HG02610 (cell line): ENCODE results near the gene RAD51B.

ENCODE experiments used
- ATAC-seq: cut with Tn5 transposase; IDR thresholded peaks from one replicate; pipeline ENCODE4 v1.9.1; 2021; ENCODE audit warnings: mild to moderate bottlenecking, moderate library complexity; ENCODE audit not compliant: unreplicated experiment

Gene RAD51B

GRCh38 chr14:68682166-68683103 is 862.9 kb downstream of the RAD51B start:
- no peak for ATAC-seq

GRCh38 chr14:68683326-68683725 is 863.7 kb downstream of the RAD51B start:
- ATAC-seq = no peak

DNA sequence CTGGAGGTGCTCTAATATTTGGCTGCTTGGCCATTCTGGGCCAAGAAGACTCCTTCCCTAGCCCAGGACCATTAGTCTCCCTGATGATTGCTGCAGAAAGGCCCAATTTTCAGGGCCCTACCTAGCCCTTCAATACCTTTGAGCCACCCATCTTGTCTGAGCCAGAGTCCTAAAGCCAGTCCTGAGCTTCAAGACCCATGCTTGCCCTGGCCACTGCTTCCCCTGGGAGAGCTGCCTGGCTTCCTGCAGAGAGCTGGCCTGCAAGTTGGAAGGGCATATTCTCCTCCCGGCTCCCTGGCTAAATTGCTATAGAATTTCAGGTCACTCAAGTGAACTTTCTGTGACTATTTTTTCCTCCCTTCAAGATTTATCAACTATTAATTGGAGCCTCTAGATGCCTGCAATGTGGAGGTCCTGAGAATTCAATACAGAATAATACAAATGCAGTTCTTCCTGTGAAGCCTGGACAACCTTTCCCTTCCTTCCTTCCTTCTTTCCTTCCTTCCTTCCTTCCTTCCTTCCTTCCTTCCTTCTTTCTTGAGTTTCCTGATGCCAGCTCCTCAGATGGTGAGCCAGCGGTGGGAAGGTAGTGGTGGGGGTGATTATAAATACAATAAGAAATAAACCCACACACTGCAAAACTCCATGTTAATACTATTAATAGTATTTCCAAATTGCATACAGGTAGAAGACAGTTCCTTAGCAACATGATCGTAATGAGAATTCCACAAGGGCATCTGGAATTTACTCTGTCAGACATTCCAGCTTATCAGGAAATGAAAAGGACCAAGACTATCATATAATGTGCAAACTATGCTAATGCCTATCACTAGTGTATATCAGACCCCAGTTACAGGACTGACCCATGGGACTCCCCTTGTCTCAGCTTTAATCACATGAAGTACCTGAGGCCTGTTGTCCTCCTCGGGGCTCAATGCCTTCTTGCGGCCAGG is 865.2 kb downstream of the RAD51B start:
- no peak for ATAC-seq

DNA sequence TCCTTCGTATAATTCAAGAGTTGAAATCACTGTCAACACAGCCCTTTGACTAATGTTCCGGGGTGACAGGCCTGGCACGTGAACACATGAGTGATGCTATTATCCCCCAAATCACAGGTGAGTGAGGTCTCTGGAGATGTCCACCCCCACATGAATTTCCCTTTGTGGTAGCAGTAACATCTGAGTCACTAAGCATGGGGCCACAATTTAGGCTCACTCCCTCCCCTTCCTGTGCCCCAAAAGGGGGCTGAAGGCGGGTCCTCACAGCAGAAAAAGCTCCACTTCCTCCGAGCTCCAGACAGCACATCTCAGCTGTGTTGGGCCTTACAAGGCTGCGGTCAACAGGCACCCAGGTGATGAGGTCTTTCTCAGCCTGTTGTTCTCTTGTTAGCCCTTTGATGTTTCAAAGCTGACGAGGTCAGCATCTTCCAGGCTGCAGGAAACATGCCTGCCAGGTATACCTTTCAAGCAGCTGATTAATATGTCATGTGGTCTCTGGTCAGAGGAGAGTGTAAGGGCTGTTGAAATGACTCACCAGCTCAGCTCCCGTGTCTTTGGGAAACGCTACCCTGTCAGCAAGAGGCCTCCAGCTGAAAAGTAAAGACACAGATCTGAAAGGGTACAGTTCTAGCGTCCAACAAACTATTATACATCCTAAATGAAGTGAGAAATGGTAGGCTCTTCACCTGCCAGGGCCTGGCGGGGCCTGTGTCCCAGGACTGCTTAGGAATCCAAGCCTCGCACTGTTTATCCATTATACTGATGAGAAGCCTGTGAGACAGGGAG is 866.0 kb downstream of the RAD51B start:
- peak; percentile 88 for ATAC-seq

- ATAC-seq = no peak
These were observed 866.6 kb downstream of the RAD51B start for GRCh38 chr14:68686205-68686465.

GRCh38 chr14:68686724-68687123 is 867.1 kb downstream of the RAD51B start:
- ATAC-seq = no peak

DNA sequence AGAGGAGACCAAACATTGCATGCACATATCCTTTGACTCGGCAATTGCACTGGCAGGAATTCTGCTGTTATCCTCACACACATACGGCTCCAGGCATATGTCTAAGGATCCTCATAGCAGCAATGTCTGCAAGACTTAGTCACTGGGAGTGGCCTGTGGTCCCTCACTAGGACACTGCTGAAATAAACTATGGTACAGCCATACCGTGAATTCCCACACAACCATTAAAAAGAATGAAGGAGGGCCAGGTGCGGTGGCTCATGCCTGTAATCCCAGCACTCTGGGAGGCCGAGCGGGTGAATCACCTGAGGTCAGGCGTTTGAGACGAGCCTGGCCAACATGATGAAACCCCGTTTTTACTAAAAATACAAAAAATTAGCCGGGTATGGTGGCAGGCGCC is 868.2 kb downstream of the RAD51B start:
- no peak for ATAC-seq

- no peak for ATAC-seq
These were observed 869.3 kb downstream of the RAD51B start for GRCh38 chr14:68688872-68689371.

GRCh38 chr14:68689511-68689910 is 869.9 kb downstream of the RAD51B start:
- ATAC-seq = no peak

GRCh38 chr14:68690089-68690958 is 870.7 kb downstream of the RAD51B start:
- ATAC-seq = no peak

- ATAC-seq = no peak
These were observed 871.6 kb downstream of the RAD51B start for GRCh38 chr14:68691031-68691791.

DNA sequence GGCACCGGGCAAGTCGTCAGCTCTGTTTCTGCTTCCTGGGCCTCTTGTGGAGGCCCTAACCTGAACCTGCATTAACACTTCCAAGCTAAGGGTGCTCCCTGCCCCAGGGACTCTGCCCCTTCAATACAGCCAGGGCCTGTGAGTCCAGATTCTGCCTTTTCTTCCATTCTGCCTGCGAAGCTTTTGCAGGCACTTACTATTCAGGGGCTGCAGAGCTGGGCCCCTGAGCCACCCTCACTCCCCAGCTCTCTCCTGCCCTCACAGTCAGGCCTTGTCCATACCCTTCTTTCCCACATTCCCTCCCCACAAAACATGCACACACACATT is 872.2 kb downstream of the RAD51B start:
- ATAC-seq = no peak

DNA sequence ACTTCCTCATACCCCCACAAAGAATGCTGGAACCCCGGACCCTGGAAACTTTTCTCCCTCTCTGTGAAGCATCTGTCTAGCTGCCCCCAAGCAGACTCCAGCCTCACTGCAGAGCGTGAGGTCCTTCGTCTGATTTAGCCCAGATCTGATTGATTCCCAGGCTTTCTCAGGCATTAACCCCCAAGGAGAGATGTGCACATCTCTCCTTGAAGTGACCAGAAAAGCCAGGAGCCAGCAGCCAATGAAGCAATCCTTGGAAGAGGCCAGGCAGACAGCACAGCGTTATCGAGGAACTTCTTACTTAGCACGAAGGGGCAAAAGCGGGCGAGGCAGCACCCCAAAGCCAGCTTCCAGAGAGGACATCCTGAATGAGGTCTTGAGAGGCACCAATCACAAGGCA is 872.6 kb downstream of the RAD51B start:
- no peak for ATAC-seq

DNA sequence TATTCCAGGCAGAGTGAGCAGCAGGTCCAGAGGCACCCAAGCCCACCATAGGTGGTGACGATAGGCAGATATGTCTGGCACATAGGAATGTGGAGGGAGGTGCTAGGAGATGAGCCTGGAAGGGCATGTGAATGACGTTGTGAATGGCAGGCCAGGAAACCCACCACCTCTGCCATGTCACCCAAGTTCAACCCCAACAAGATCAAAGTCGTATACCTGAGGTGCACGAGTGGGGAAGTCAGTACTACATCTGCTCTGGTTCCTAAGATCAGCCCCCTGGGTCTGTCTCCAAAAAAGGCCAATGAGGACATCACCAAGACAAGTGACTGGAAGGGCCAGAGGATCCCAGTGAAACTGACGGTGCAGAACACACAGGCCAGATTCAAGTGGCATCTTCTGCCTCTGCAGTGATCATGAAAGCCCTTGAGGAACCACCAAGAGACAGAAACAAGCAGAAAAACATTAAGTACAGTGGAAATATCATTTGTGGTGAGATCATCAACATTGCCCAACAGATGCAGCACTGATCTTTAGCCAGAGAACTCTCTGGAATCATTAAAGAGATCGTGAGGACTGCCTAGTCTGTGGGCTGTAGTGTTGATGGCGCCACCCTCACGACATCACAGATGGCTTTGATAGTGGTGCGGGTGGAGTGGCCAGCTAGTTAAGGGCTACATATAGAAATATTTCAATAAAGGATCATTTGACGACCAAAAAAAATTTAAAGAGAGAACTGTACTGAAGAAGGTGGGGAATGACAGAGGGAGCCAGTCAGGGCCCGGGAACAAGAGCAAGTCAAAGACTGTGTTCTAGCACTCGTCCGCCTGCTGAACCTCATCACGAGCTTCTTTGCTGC is 873.6 kb downstream of the RAD51B start:
- ATAC-seq = no peak

DNA sequence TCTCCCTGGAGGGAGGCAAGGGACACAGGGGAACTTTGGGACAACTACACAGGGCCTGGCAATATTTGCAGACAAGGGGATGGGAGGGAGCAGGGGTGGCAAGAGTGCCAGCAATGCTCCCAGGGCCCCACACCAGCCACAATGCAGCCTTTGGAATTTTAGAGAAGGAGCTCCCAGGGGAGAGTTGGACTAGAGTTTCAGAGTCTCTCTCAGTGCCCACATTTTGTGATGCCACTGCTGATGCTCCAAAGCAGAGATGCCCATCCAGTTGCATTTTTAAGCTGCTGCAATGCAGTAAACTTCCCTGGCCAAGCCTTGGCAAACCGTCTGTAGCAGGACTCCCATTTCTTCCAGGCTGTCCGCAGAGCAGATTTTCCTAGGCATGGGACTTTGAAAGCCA is 874.3 kb downstream of the RAD51B start:
- no peak for ATAC-seq

DNA sequence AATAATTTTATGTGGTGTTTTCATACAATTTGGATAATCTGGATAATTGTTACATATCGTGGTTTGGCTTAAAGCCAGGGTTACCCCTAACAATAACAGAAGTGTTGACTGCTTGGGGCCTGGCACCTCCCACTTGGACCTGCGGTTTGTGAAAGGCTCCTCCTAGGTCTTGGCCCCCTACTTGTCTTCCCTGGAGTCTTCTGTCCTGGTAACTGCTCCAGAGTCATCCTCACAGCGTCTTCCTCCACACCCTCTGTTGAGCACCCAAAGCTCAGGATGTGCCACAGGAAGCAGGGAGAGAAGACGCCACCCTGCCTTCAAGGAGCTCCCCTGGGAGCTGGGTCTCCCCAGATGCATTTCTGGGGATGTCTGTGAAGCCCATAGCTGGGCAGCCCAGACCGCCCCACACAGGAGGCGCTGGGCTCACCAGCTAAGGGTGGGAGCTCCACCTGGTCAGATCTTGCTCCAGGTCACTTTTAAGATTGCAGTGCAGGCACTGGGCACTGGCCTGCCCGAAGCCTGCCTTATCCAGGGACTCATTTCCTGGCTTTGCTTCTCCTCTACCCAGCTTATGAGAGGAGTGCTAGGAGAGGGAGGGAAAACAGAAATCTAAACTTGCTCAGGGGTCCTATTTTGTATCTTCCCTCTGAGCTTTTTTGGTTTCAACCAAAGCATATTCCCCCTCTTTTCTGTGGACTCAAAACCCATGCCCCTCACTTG is 875.1 kb downstream of the RAD51B start:
- ATAC-seq = no peak

GRCh38 chr14:68695326-68695768 is 875.8 kb downstream of the RAD51B start:
- ATAC-seq = peak; percentile 92

DNA sequence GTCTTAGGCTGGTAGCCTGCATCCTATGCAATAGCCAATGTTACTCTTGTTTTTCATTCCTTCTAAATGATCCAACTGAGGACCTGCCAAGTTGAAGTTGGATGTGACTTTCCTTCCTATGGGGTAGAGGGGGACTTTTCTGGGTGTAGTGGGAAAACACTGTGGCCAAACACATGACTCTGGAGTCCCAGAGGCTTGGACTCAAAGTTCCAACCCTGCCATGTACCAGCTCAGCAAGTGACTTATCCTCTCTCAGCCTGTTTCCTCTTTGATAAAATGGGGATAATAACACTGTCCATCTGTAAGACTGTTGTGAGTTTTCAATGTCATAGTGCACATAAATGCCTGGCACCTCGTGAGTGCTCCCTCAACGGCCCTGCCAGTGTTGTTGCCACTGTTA is 876.3 kb downstream of the RAD51B start:
- ATAC-seq = no peak
